ENCODE measurements around the gene NDUFS1.
"Not testable (repeated sequence)": the region's sequence is repeated elsewhere in the genome, so short reads cannot be mapped to it uniquely, and the experiment has no call there.

Gene NDUFS1

GRCh38 chr2:206159346-206160124, at the start of gene NDUFS1, which contains the start of gene EEF1B2:
TSS of gene NDUFS1 (minus strand) at chr2:206159444. CDS start at chr2:206153678, 5,766 bp downstream.
TSS of gene EEF1B2 (plus strand) at chr2:206159895. CDS start at chr2:206159980, 85 bp downstream.
- peak; percentile 96 for DNase-seq

- no peak for DNase-seq
Observed at GRCh38 chr2:206208900-206209299, 49.7 kb upstream of the NDUFS1 start.

DNA sequence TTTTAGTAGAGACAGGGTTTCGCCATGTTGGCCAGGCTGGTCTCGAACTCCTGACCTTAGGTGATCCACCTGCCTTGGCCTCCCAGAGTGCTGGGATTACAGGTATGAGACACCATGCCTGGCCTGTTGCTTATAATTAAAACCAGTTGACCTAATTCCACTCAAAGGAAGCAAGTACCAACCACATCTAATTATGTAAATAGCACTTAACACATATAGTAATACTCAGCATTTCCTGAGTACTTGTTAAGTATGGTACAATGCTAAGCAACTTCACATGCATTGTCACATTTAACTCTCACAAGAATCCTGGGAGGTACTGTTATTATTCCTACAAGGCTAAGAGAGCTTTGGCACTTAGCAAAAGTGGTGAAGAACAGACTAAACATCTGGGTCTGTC, 48.1 kb upstream of the NDUFS1 start:
- DNase-seq: not testable (repeated sequence)

GRCh38 chr2:206204710-206205109, 45.5 kb upstream of the NDUFS1 start:
- DNase-seq: no peak

DNA sequence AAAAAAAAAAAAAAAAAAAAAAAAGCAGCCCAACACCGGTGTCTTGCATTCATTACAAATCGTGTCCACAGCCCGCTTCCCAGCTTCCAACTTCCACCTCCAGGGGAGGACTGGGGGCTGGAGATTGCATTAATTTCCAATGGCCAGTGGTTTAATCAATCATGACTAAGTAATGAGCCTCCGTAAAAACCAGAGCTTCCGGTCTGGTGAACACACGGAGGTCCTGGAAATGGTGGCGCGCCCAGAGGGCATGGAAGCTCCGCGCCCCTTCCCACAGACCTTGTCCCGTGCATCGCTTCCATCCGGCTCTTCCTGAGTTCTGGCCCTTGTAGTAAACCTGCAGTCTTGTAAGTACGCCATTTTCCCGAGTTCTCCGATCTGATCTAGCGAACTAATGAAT, 44.1 kb upstream of the NDUFS1 start:
- DNase-seq: no peak

GRCh38 chr2:206202446-206202845, 43.2 kb upstream of the NDUFS1 start:
- DNase-seq: no peak

GRCh38 chr2:206201075-206201848, 42.0 kb upstream of the NDUFS1 start:
- DNase-seq: no peak

DNA sequence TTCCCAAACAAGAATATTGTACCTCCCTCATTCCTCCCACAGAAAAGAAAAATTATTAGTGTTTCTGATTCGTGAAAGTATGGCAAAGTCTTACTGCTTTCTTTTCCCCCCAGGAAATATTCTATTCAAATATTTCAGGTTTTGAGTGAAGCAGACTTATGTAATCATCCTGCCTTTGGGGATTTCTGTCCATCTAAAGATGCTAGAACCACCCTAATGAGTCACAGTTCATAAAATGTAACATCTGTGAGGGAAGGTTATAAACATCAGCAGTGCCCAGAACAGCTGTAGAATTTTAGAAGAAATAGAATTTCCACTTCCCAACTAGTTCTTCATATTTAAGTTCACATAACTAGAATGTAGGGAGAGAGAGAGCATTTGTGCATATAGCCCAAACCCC, 39.4 kb upstream of the NDUFS1 start:
- DNase-seq: no peak

DNA sequence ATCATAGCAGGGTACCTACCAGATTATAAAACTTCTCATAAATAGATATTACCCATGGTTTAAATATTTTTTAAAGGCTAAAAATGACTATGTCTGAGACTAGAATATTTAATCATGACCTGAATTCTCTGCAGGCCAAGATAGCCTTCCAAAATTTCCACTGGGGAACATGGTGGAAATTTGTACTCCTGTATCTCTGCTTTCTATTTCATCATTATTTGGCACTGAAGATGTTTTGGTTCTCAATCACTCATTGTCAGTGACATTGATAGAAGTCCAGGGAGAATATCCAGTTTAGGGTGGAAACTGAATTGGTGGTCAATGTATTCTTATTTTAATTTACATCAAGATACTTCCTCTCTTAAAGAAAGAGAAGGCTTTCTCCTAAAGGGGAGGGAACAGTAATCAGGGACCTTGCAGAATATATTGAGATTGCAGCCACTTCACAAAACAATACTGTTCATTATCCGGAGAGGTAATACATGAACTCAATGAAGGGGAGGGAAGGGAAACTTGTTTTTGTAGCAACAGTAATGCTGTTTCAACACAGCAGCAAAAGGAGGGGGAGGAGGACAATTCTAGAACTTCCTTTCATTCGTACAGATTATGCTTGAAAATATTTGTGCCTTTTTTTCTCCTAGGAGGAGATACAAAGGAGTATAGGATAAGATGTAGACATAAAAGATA, 34.6 kb upstream of the NDUFS1 start:
- DNase-seq: no peak

GRCh38 chr2:206192157-206192556, 32.9 kb upstream of the NDUFS1 start:
- no peak for DNase-seq

- no peak for DNase-seq
Observed at GRCh38 chr2:206190689-206191088, 31.4 kb upstream of the NDUFS1 start.

DNA sequence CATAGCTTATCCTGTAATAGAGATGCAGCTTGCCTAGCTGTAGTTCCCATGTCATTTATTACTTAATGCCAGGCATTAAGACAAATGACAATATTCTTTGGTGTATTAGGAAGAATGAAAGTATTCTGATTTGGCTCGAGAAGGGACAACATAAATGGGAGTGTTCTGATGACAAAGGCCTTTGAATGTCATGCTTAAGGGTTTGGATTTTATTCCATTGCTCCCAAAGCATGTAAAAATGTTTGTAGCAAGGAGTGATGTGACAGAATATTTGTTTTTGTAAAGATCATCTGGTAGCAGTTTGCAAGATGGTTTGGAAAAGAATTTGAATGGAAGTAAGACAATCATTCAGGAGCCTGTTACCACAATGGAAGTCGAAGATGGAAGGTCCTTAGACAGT, 30.9 kb upstream of the NDUFS1 start:
- no peak for DNase-seq

GRCh38 chr2:206189691-206190090, 30.4 kb upstream of the NDUFS1 start:
- no peak for DNase-seq

GRCh38 chr2:206181526-206181925, 22.3 kb upstream of the NDUFS1 start:
- not testable (repeated sequence) for DNase-seq

DNA sequence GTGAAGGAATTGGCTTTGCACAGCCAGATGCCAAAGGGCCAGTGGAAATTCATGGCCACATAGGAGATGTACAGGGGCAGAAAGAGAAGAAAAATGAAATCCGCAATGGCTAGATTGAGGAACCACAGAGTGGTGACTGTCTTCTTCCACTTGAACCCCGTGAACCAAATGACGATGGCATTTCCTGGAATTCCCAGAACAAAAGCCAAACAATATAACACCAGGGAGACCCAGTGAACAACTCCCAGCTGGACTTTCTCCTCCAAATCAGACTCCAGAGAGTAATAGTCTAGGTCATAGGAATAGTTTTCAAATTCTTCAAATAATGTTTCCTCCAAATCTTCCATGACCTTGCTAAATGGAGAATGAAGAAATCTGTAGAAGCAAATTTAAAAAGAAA, 17.7 kb upstream of the NDUFS1 start:
- no peak for DNase-seq

- DNase-seq: no peak
Observed at GRCh38 chr2:206176121-206176520, 16.9 kb upstream of the NDUFS1 start.

GRCh38 chr2:206173147-206173546, 13.9 kb upstream of the NDUFS1 start:
- DNase-seq: no peak

- not testable (repeated sequence) for DNase-seq
Observed at GRCh38 chr2:206171624-206172397, 12.6 kb upstream of the NDUFS1 start.

DNA sequence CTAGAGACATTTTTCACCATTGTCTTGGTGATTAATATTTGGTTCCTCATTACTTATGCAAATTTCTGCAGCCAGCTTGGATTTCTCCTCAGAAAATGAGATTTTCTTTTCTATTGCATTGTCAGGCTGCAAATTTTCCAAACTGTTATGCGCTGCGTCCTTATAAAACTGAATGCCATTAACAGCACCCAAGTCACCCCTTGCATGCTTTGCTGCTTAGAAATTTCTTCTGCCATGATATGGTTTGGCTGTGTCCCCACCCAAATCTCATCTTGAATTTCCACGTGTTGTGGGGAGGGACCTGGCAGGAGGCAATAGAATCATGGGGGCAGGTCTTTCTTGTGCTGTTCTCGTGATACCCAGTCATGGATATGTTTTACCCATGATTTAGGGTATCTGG, 9.0 kb upstream of the NDUFS1 start:
- DNase-seq: not testable (repeated sequence)

DNA sequence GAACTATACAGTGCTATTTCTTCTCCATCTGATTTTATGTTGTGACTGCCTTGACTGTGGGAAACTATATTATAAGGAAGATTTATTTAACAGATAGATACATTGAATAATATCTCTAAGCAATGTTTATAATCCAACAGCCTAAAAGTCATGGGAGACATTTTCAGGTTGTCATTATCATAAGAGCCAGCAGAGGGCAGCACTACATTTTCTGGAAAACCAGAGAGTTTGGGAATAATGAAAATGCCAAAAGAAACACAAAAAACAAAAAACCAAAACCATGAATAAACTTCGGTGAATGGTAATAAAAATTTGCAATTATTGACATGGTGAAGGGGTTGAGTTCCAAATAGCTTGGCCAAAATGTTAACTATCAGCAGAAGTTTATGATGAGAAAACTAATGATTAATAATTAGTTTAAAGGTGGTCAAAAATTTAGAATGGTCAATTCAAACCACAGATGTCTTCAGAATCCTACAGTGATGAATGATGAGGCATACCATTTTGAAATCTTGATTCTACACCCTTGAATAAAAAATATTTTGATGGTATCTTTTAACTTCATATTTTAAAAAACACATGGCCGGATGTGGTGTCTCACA, 5.1 kb upstream of the NDUFS1 start:
- no peak for DNase-seq

DNA sequence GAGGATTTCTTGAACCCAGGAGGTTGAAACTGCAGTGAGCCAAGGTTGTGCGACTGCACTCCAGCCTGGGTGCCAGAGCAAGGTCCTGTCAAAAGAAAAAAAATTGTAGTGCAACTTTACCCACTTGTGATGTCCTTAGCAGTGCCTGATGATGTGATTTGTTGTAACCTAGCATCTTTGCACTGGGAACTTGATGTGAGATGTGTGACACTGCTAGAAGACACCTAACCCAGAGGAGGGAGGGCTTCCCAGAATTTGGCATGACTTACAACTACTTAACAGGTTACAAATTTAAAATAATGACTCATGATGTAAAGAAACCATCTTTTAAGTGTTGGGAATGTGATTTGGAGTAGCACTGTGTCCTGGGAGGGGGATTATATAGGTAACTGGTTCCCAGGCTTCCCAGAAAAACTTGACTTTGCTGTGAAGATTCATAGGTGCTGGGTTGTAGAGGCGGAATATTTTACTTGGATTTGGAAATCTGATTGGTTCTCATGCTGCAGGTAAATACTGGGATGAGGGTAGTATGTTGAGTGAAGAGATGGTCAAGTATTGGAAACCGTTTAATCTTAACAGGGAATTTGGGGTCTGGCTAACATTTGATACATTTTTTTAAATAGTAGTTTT, 4.1 kb upstream of the NDUFS1 start:
- no peak for DNase-seq

DNA sequence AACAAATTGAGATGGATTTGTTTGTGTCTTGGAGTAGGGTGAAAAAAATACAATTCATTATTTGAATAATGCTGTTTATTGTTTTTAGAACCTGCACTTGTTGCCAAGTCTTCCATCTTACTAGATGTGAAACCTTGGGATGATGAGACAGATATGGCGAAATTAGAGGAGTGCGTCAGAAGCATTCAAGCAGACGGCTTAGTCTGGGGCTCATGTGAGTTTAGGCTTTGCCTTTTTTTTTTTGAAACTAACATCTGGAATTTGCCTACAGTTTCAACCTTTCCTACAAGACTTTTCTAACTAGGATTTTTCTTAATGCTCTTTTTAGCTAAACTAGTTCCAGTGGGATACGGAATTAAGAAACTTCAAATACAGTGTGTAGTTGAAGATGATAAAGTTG, 3.2 kb upstream of the NDUFS1 start:
- DNase-seq: not testable (repeated sequence)
